H9 (cell line): Measurements from ENCODE around the gene DBN1. TPM values are rescaled to one million over a fixed set of nuclear protein-coding genes. Genes with fewer than 3 reads are reported as not detected.

Experiments used
- DNase-seq: peaks from one replicate; pipeline ENCODE4 v3.0.0-alpha.2; 2017
- H2AFZ ChIP-seq: one replicate; pipeline ENCODE4 v1.6.1; 2013; ENCODE audit warnings: mild to moderate bottlenecking, low read length, control low read depth, moderate library complexity
- H2AK5ac ChIP-seq: 2 replicates; pipeline ENCODE4 v1.6.1; 2013; ENCODE audit warnings: low read length, control low read depth, mixed read lengths; ENCODE audit not compliant: insufficient read length
- H2BK120ac ChIP-seq: one replicate; pipeline ENCODE4 v1.6.1; 2013; ENCODE audit warnings: low read depth, mild to moderate bottlenecking, low read length, control low read depth, inconsistent platforms; ENCODE audit not compliant: poor library complexity, severe bottlenecking
- H2BK12ac ChIP-seq: 2 replicates; pipeline ENCODE4 v1.6.1; 2013; ENCODE audit warnings: low read length, control low read depth, mixed read lengths, low read depth; ENCODE audit not compliant: insufficient read length
- H2BK15ac ChIP-seq: 2 replicates; pipeline ENCODE4 v1.6.1; 2013; ENCODE audit warnings: low read depth, low read length, control low read depth
- H2BK20ac ChIP-seq: one replicate; pipeline ENCODE4 v1.6.1; 2013; ENCODE audit warnings: low read depth, mild to moderate bottlenecking, low read length, control low read depth, inconsistent platforms; ENCODE audit not compliant: poor library complexity, severe bottlenecking
- H2BK5ac ChIP-seq: 2 replicates; pipeline ENCODE4 v1.6.1; 2013; ENCODE audit warnings: low read length, control low read depth, mixed read lengths; ENCODE audit not compliant: insufficient read length
- H3K14ac ChIP-seq: 2 replicates; pipeline ENCODE4 v1.6.1; 2013; ENCODE audit warnings: low read length, control low read depth; ENCODE audit not compliant: insufficient read depth
- H3K18ac ChIP-seq: 2 replicates; pipeline ENCODE4 v1.6.1; 2013; ENCODE audit warnings: low read depth, mild to moderate bottlenecking, mixed read lengths, low read length, control low read depth; ENCODE audit not compliant: insufficient read length
- H3K23ac ChIP-seq: 2 replicates; pipeline ENCODE4 v1.6.1; 2013; ENCODE audit warnings: low read length, control low read depth, mixed read lengths, low read depth; ENCODE audit not compliant: insufficient read length
- H3K23me2 ChIP-seq: 2 replicates; pipeline ENCODE4 v1.6.1; 2013; ENCODE audit warnings: low read depth, mild to moderate bottlenecking, mixed read lengths, low read length, control low read depth; ENCODE audit not compliant: insufficient read length, poor library complexity, severe bottlenecking
- H3K27ac ChIP-seq: 2 replicates; pipeline ENCODE4 v1.5.1; 2013; ENCODE audit warnings: low read length, control low read depth, mixed read lengths, low read depth; ENCODE audit not compliant: insufficient read length
- H3K27me3 ChIP-seq: 2 replicates; pipeline ENCODE4 v1.6.1; 2013; ENCODE audit warnings: low read length, control low read depth, inconsistent platforms; ENCODE audit not compliant: insufficient read depth
- H3K4ac ChIP-seq: 2 replicates; pipeline ENCODE4 v1.6.1; 2013; ENCODE audit warnings: low read depth, mild to moderate bottlenecking, control low read depth, inconsistent platforms, low read length, moderate library complexity
- H3K4me1 ChIP-seq: 2 replicates; pipeline ENCODE4 v1.6.1; 2013; ENCODE audit warnings: low read length, control low read depth, inconsistent platforms; ENCODE audit not compliant: insufficient read depth
- H3K4me2 ChIP-seq: 2 replicates; pipeline ENCODE4 v1.6.1; 2013; ENCODE audit warnings: low read length, control low read depth, mixed read lengths; ENCODE audit not compliant: insufficient read length, insufficient read depth
- H3K56ac ChIP-seq: 2 replicates; pipeline ENCODE4 v1.6.1; 2013; ENCODE audit warnings: low read depth, mild to moderate bottlenecking, mixed read lengths, low read length, control low read depth; ENCODE audit not compliant: insufficient read length
- H3K79me1 ChIP-seq: 2 replicates; pipeline ENCODE4 v1.6.1; 2013; ENCODE audit warnings: low read depth, mild to moderate bottlenecking, moderate library complexity, low read length, control low read depth, inconsistent platforms; ENCODE audit not compliant: insufficient read depth, poor library complexity, severe bottlenecking
- H3K79me2 ChIP-seq: 2 replicates; pipeline ENCODE4 v1.6.1; 2013; ENCODE audit warnings: low read length, control low read depth, inconsistent platforms; ENCODE audit not compliant: insufficient read depth
- H3K9ac ChIP-seq: 2 replicates; pipeline ENCODE4 v1.6.1; 2013; ENCODE audit warnings: low read length, control low read depth, mixed read lengths; ENCODE audit not compliant: insufficient read length; ENCODE audit errors: extremely low read depth
- H3K9me3 ChIP-seq: one replicate; pipeline ENCODE4 v1.6.1; 2013; ENCODE audit warnings: low read depth, low read length, inconsistent platforms; ENCODE audit not compliant: control insufficient read depth
- H3T11ph ChIP-seq: one replicate; pipeline ENCODE4 v1.6.1; 2013; ENCODE audit warnings: mild to moderate bottlenecking, low read length, control low read depth, inconsistent platforms
- H4K20me1 ChIP-seq: one replicate; pipeline ENCODE4 v1.6.1; 2013; ENCODE audit not compliant: control insufficient read depth, insufficient read length, insufficient read depth
- H4K5ac ChIP-seq: 2 replicates; pipeline ENCODE4 v1.6.1; 2013; ENCODE audit warnings: low read depth, mild to moderate bottlenecking, mixed read lengths, low read length, control low read depth; ENCODE audit not compliant: insufficient read length
- H4K8ac ChIP-seq: replicated peaks from 2 replicates; pipeline ENCODE4 v1.6.1; 2013; ENCODE audit warnings: low read length, control low read depth, mixed read lengths, low read depth; ENCODE audit not compliant: insufficient read length
- H4K91ac ChIP-seq: 2 replicates; pipeline ENCODE4 v1.6.1; 2013; ENCODE audit warnings: low read depth, mild to moderate bottlenecking, moderate library complexity, mixed read lengths, low read length, control low read depth; ENCODE audit not compliant: insufficient read length
- H3K27ac Mint-ChIP-seq, 3 experiments: 2 replicates in 2 of 3; 3 replicates in 1 of 3; pipeline ENCODE4 v1.8.0; 2020 to 2021; ENCODE audit warnings: mixed read lengths in 3 of 3, mild to moderate bottlenecking in 1 of 3, moderate library complexity in 1 of 3
- H3K27me3 Mint-ChIP-seq: 2 replicates; pipeline ENCODE4 v1.8.0; 2021; ENCODE audit warnings: low read depth, mild to moderate bottlenecking, moderate library complexity, mixed read lengths
- H3K36me3 Mint-ChIP-seq, 3 experiments: 2 replicates in 2 of 3; 3 replicates in 1 of 3; pipeline ENCODE4 v1.8.0; 2020 to 2021; ENCODE audit warnings: low read depth in 3 of 3, mixed read lengths in 3 of 3; ENCODE audit not compliant: insufficient read depth in 1 of 3
- H3K4me1 Mint-ChIP-seq, 2 experiments: 2 replicates each; pipeline ENCODE4 v1.8.0; 2020; ENCODE audit warnings: mixed read lengths in 2 of 2
- H3K4me3 Mint-ChIP-seq, 2 experiments: 2 replicates in 1 of 2; 3 replicates in 1 of 2; pipeline ENCODE4 v1.8.0; 2020 to 2021; ENCODE audit warnings: mild to moderate bottlenecking in 2 of 2, mixed read lengths in 2 of 2, moderate library complexity in 1 of 2
- H3K9me3 Mint-ChIP-seq, 2 experiments: 2 replicates in 1 of 2; 3 replicates in 1 of 2; pipeline ENCODE4 v1.8.0; 2020; ENCODE audit warnings: mild to moderate bottlenecking in 2 of 2, mixed read lengths in 2 of 2, moderate library complexity in 1 of 2
- CTCF ChIP-seq: fragments of 200-600 bp; sonication (generic); conservative IDR thresholded peaks from 3 replicates; pipeline ENCODE4 v1.8.0; 2021; ENCODE audit warnings: antibody characterized with exemption, mild to moderate bottlenecking
- WGBS: extraction: QIAGEN DNeasy Blood & Tissue Kit; methylation state at CpG from one replicate; pipeline ENCODE4 v1.1.7; 2013; ENCODE audit warnings: missing lambda C conversion rate, low lambda C conversion rate, mixed read lengths; ENCODE audit not compliant: insufficient read length; ENCODE audit errors: extremely low coverage; 5-methylcytosine and 5-hydroxymethylcytosine counted together
- total RNA-seq: library from RNA; stranded (reverse); gene quantifications from 2 replicates; pipeline ENCODE4 v1.2.1, GENCODE V29; 2021

The DBN1 gene
- total RNA-seq, 1 experiment from 2014 or later = 340 TPM

DNA sequence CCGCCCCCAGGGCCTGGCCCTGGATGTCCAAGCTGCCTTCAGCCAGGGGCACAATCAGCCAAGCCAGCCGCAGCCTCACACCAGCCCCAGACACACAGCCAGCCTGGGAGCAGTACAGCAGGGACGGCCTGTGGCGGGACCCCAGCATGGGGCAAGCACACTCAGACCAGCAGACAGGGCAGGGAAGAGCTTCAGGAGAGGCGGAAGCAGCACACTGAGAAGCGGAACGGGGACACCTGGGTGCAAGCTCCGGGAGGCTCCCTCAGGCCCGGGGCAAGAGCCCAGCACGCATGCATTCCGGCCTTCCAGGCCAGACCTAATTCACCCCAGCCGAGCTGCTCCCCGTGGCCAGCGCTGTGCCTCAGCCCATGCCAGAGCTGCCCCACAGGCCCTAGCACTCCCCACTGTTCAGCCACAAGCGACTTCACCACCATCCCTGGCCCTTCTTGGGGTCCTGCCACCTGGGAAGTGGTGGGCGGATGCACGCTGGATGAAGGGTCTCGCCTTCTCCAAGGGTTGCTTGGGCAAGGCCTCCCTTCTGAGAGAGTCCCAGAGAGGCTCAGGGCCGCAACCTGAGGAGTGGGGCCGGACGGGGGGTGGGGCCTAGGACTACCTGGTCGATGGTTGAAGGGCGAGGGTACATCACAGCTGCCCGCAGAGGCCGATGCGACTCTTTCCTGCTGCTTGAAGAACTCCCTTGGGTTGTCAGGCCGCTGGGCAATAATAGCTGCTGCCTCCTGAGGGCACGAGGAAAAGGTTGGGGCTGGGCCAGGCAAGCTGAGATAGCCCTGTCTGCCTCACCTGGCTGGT lies 13.4 kb downstream of the DBN1 start:
- no peak overlapping the region for H2BK5ac ChIP-seq
- no peak overlapping the region for H3K4me2 ChIP-seq
- Mint-ChIP-seq H3K27me3 (no peaks in the 10 kb centered on the region; the same call in 1 of the 2 replicates), H3K4me1 (peaks cover 6 to 11% of the 10 kb centered on the region in 2 experiments), H3K4me3 (no peak overlapping the region), H3K36me3 (peaks cover 37 to 64% (median 63%) of the 10 kb centered on the region in 3 experiments), H3K27ac (peak overlapping the region in 1 of 3 experiments; percentile 89; a peak in 2 of 7 replicates), H3K9me3 (no peaks in the 10 kb centered on the region; a peak in 1 of 5 replicates)
- H3K23ac ChIP-seq = no peak overlapping the region
- no peak overlapping the region for H2AK5ac ChIP-seq
- H4K20me1 ChIP-seq = no peaks in the 10 kb centered on the region
- no peaks in the 10 kb centered on the region for H3K27me3 ChIP-seq
- H2AFZ ChIP-seq = no peak overlapping the region
- TF ChIP-seq CTCF = no peak
- H3K9ac ChIP-seq = no peak overlapping the region
- H2BK20ac ChIP-seq = no peak overlapping the region
- H3K18ac ChIP-seq = no peak overlapping the region
- H3K27ac ChIP-seq = no peak overlapping the region
- WGBS = no CpG with 5 or more reads among the region's 28 CpGs
- H3K79me1 ChIP-seq = no peaks in the 10 kb centered on the region
- no peak overlapping the region for H2BK12ac ChIP-seq
- no peak overlapping the region for H4K8ac ChIP-seq
- H2BK15ac ChIP-seq = no peak overlapping the region
- no peaks in the 10 kb centered on the region for H3K4me1 ChIP-seq
- H3K56ac ChIP-seq = no peak overlapping the region
- peaks cover 6% of the 10 kb centered on the region for H3K23me2 ChIP-seq
- H3K79me2 ChIP-seq = no peaks in the 10 kb centered on the region
- no peak overlapping the region for H3T11ph ChIP-seq
- H3K4ac ChIP-seq = no peak overlapping the region
- no peaks in the 10 kb centered on the region for H3K9me3 ChIP-seq
- H4K5ac ChIP-seq = no peak overlapping the region
- no peak overlapping the region for H3K14ac ChIP-seq
- H4K91ac ChIP-seq = no peak overlapping the region
- no peak overlapping the region for H2BK120ac ChIP-seq
- no peak for DNase-seq
